Measurements from ENCODE around the gene ARL3.
"Not testable (repeated sequence)": the region's sequence is repeated elsewhere in the genome, so short reads cannot be mapped to it uniquely, and the experiment has no call there.

ARL3 gene

GRCh38 chr10:102738692-102739121 lies 24.5 kb upstream of the ARL3 start:
- no peak for DNase-seq (ENCODE audit: low read depth in 3 of 3)

GRCh38 chr10:102735065-102735562 lies 20.9 kb upstream of the ARL3 start:
- no peak for DNase-seq (ENCODE audit: low read depth in 3 of 3)

GRCh38 chr10:102732661-102733060 lies 18.5 kb upstream of the ARL3 start:
- DNase-seq (ENCODE audit: low read depth in 3 of 3): no peak

- DNase-seq (ENCODE audit: low read depth in 3 of 3): no peak
Measured at GRCh38 chr10:102731222-102731800, 17.1 kb upstream of the ARL3 start.

- DNase-seq (ENCODE audit: low read depth in 3 of 3): peak; percentile 12 to 53 (median 32)
Measured at GRCh38 chr10:102729029-102730026, 15.1 kb upstream of the ARL3 start.

GRCh38 chr10:102727037-102727818 lies 13.0 kb upstream of the ARL3 start:
- DNase-seq (ENCODE audit: low read depth in 3 of 3): no peak

GRCh38 chr10:102726274-102726673 lies 12.1 kb upstream of the ARL3 start:
- DNase-seq (ENCODE audit: low read depth in 3 of 3): no peak

- DNase-seq (ENCODE audit: low read depth in 3 of 3): no peak
Measured at GRCh38 chr10:102723989-102724388, 9.8 kb upstream of the ARL3 start.

GRCh38 chr10:102721954-102722353 lies 7.8 kb upstream of the ARL3 start:
- no peak for DNase-seq (ENCODE audit: low read depth in 3 of 3)

- DNase-seq (ENCODE audit: low read depth in 3 of 3): no peak
Measured at GRCh38 chr10:102720775-102721301, 6.6 kb upstream of the ARL3 start.

GRCh38 chr10:102720337-102720736 lies 6.1 kb upstream of the ARL3 start:
- no peak for DNase-seq (ENCODE audit: low read depth in 3 of 3)

- DNase-seq (ENCODE audit: low read depth in 3 of 3): no peak
Measured at GRCh38 chr10:102718220-102718619, 4.0 kb upstream of the ARL3 start.

- not testable (repeated sequence) for DNase-seq (ENCODE audit: low read depth in 3 of 3)
Measured at GRCh38 chr10:102716900-102717565, 2.8 kb upstream of the ARL3 start.

GRCh38 chr10:102715880-102716279 lies 1.7 kb upstream of the ARL3 start:
- no peak for DNase-seq (ENCODE audit: low read depth in 3 of 3)

GRCh38 chr10:102714621-102715455 lies 641 bp upstream of the ARL3 start, which contains the start of gene SFXN2:
Gene SFXN2, plus strand, starts transcription at chr10:102714636. Its CDS starts 12,001 bp downstream, at chr10:102726637.
- peak; percentile 18 to 42 (median 20) for DNase-seq (ENCODE audit: low read depth in 3 of 3)

- no peak for DNase-seq (ENCODE audit: low read depth in 3 of 3)
Measured at GRCh38 chr10:102713539-102713813, 721 bp downstream of the ARL3 start.

- DNase-seq (ENCODE audit: low read depth in 3 of 3): no peak
Measured at GRCh38 chr10:102712843-102713538, 1.2 kb downstream of the ARL3 start.

GRCh38 chr10:102712089-102712488 lies 2.1 kb downstream of the ARL3 start:
- no peak for DNase-seq (ENCODE audit: low read depth in 3 of 3)

GRCh38 chr10:102710609-102711008 lies 3.6 kb downstream of the ARL3 start:
- DNase-seq (ENCODE audit: low read depth in 3 of 3): no peak

GRCh38 chr10:102705531-102705930 lies 8.7 kb downstream of the ARL3 start:
- no peak for DNase-seq (ENCODE audit: low read depth in 3 of 3)

Measured in stimulated activated CD4-positive, alpha-beta T cell treated with anti-CD3 and anti-CD28 coated beads, TNF-alpha, amount 100 ng/mL, for 48 hours (primary cell).